Measurements from ENCODE around the gene PSMD14.

PSMD14 gene

DNA sequence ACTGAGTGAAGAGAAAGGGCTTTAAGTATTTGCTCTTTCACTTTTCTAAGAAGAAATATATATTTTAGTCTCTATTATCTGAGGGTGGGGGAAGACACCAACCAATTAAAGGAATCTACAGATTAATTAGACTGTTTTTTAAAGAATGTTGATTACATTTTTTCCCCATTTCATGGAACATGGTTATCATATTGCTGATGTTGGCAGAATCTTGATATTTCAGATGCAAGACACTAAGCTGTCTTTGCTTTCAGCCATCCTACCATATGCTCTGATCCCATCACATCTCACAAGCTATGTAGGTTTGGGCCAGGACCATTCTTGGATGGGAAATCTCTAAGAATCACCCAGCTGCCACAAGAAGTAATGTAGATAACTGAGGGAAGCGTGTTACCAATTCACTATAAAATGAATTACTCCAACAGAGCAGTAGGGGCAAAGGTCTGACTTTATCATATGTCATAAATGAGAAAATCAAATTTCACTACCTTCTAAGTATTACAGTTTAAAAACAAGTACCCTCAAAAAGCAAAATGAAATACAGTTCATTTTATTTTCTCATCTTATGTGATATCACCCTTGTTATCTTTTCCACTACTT is 101.2 kb downstream of the PSMD14 start:
- Histone ChIP-seq H3K9me3 (ENCODE audit: control insufficient read depth, low read length) (no peaks in the 10 kb centered on the region), H3K4me1 (no peaks in the 10 kb centered on the region), H3K79me2 (no peaks in the 10 kb centered on the region), H3K4me2 (ENCODE audit: low read length) (no peak overlapping the region), H3K4me3 (ENCODE audit: low read depth, low read length) (no peak overlapping the region), H3K27me3 (ENCODE audit: control insufficient read depth, insufficient read depth, low read length) (no peaks in the 10 kb centered on the region), H2AFZ (no peak overlapping the region), H3K27ac (no peak overlapping the region), H3K36me3 (ENCODE audit: control insufficient read depth, insufficient read depth, low read length) (no peaks in the 10 kb centered on the region), H3K9ac (no peak overlapping the region)
- TF ChIP-seq, protein P1, sequence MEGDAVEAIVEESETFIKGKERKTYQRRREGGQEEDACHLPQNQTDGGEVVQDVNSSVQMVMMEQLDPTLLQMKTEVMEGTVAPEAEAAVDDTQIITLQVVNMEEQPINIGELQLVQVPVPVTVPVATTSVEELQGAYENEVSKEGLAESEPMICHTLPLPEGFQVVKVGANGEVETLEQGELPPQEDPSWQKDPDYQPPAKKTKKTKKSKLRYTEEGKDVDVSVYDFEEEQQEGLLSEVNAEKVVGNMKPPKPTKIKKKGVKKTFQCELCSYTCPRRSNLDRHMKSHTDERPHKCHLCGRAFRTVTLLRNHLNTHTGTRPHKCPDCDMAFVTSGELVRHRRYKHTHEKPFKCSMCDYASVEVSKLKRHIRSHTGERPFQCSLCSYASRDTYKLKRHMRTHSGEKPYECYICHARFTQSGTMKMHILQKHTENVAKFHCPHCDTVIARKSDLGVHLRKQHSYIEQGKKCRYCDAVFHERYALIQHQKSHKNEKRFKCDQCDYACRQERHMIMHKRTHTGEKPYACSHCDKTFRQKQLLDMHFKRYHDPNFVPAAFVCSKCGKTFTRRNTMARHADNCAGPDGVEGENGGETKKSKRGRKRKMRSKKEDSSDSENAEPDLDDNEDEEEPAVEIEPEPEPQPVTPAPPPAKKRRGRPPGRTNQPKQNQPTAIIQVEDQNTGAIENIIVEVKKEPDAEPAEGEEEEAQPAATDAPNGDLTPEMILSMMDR (IDR thresholded peaks at IDR 0.05): no peak

DNA sequence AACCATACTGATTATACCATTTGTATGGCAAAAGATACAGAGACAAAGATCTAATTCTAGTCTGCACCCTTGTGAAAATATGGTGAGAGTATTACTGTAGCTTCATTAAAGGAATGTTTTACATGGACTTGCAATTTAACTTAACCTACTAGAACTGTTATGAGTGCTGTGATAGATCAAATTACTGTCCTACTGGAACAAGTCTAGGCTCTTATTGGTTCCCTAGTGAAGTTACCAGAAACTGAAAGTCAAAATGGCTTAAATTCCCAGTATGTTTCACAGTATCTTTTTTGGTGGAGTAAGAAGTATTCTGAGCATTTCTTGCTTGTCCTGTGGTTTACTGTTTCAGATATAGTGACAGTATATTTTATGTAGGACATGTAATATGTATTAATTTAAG is 104.1 kb downstream of the PSMD14 start:
- H3K79me2 ChIP-seq: no peaks in the 10 kb centered on the region
- H3K4me2 ChIP-seq (ENCODE audit: low read length): no peak overlapping the region
- H2AFZ ChIP-seq: no peak overlapping the region
- H3K27me3 ChIP-seq (ENCODE audit: control insufficient read depth, insufficient read depth, low read length): no peaks in the 10 kb centered on the region
- peaks cover 3% of the 10 kb centered on the region for H3K4me1 ChIP-seq
- TF ChIP-seq, protein P1 (IDR thresholded peaks at IDR 0.05): no peak
- H3K36me3 ChIP-seq (ENCODE audit: control insufficient read depth, insufficient read depth, low read length): no peaks in the 10 kb centered on the region
- H3K9ac ChIP-seq: no peak overlapping the region
- no peak overlapping the region for H3K27ac ChIP-seq
- H3K4me3 ChIP-seq (ENCODE audit: low read depth, low read length): no peak overlapping the region
- H3K9me3 ChIP-seq (ENCODE audit: control insufficient read depth, low read length): no peaks in the 10 kb centered on the region

DNA sequence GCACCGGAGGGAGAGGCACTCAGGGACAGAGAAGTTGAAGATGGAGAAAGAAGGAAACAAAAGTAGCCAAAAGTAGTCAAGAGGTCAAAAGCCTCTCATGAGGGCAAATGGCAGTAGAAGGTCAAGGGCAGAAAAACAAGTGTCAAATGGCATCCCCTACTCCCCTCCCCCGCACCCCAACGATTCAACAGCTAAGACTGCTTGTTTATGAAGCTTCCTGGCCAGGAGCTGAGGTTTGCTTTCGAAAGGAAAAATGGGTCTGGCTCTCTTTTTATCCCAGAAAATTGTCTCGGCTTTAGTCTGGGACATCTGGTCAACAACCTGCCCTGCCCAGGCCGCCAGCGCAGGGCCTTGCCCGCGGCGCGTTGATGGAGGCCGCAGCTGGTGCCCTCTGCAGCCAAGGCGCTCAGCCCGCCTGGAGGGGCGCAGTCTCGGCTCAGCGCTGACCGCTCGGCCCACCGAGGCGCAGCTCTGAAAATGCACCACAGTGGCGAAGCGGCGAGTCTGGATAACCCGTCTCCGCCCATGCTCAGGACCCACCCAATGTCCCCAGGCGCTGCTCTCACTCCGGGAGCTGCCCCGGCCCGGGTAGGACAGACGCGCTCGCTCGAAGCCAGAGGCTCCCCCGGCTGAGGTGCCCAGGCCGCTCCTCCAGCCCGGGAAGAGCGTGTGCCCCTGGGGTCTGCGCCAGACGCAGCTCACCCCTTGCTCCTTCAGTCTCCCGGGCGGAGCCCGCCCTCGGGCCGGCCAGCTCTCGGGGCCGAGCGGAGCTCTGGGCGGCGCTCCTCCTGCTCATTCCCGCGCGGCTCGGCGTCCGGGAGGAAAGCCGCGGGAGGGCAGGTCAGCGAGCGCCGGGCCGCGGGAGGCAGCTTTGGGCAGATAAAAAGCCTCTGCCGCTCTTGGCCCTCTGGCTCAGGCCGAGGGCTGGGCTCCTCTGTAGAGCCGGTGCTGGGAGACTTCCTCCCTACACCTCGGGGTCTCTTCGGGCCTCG is 106.1 kb downstream of the PSMD14 start:
- H3K79me2 ChIP-seq: no peaks in the 10 kb centered on the region
- no peaks in the 10 kb centered on the region for H3K36me3 ChIP-seq (ENCODE audit: control insufficient read depth, insufficient read depth, low read length)
- TF ChIP-seq, protein P1 (IDR thresholded peaks at IDR 0.05): no peak
- H2AFZ ChIP-seq: peak overlapping the region; percentile 69
- peak overlapping the region; percentile 32 for H3K4me2 ChIP-seq (ENCODE audit: low read length)
- no peaks in the 10 kb centered on the region for H3K9me3 ChIP-seq (ENCODE audit: control insufficient read depth, low read length)
- no peak overlapping the region for H3K9ac ChIP-seq
- peaks cover 3% of the 10 kb centered on the region for H3K4me1 ChIP-seq
- H3K27ac ChIP-seq: no peak overlapping the region
- H3K4me3 ChIP-seq (ENCODE audit: low read depth, low read length): no peak overlapping the region
- peaks cover 7% of the 10 kb centered on the region for H3K27me3 ChIP-seq (ENCODE audit: control insufficient read depth, insufficient read depth, low read length)

DNA sequence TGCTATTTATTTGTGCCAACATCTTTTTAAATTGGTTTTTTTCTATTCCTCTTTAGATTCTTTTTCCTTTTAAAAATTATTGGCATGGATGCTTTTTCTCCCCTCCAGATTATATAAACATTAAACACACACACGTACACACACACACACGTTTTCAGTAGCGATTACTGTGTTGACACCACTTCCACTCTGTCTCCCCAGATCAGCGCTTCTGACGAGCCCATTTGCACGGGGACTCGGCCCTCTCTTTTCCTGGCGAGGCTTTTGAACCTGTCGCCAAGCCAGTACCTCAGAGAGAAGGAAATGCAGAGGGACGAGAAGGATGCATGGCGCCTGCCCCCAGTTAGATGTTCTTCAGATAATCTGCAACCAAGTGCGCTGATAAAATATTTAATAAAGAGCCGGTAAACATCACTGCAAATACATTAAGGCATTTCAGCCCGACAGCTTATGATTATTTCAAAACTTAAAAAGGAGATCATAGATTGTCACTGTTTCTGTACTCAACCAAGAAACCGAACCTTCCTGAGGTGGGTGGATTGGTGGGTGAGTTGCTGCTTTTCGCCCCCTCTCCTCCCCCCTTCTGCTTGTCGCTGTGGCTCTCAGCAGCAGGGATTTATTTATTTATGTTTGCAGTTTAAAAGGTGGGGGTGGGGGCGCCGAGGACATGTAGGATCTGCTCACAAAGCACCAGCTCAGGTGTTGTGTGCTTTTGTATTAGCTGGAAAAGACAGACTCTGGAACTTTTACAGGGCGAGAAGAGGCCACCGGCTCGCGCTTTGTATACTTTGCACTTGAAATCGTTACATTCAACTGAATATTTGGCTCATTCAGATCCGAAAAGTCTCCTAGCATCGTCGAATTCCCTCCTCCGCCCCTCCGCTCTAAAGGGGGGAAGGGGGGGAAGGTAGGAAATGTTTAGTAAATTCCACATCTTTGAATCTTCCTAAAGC is 107.1 kb downstream of the PSMD14 start:
- peaks cover 3% of the 10 kb centered on the region for H3K4me1 ChIP-seq
- H3K4me3 ChIP-seq (ENCODE audit: low read depth, low read length): no peak overlapping the region
- no peak overlapping the region for H3K27ac ChIP-seq
- H3K9ac ChIP-seq: no peak overlapping the region
- H3K79me2 ChIP-seq: no peaks in the 10 kb centered on the region
- H3K27me3 ChIP-seq (ENCODE audit: control insufficient read depth, insufficient read depth, low read length): peaks cover 11% of the 10 kb centered on the region
- H3K4me2 ChIP-seq (ENCODE audit: low read length): peak overlapping the region; percentile 32
- no peaks in the 10 kb centered on the region for H3K36me3 ChIP-seq (ENCODE audit: control insufficient read depth, insufficient read depth, low read length)
- TF ChIP-seq, protein P1 (IDR thresholded peaks at IDR 0.05): no peak
- no peak overlapping the region for H2AFZ ChIP-seq
- no peaks in the 10 kb centered on the region for H3K9me3 ChIP-seq (ENCODE audit: control insufficient read depth, low read length)

Measured in parathyroid adenoma (tissue), 2 donors.